Measurements from ENCODE around the gene EHMT1.
"Not testable (repeated sequence)": the region's sequence is repeated elsewhere in the genome, so short reads cannot be mapped to it uniquely, and the experiment has no call there.

The EHMT1 gene

GRCh38 chr9:137878146-137878941 is 259.5 kb downstream of the EHMT1 start:
- peak; percentile 72 for DNase-seq

DNA sequence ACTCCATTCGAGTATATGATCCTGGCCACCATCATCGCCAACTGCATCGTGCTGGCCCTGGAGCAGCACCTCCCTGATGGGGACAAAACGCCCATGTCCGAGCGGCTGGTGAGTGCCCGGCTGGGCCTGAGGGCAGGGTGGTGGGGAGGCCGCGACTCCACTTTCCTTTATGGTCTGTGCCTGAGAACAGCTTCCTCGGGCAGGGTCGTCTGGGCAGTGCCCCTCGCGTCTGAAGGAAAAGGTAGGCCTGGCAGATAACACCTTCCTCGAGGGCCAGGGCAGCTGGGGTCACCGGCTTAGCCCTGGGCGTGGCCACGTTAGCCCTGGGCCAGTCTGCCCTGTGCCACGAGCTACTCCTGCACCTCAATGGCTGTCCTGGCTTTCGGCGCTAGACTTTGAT is 260.2 kb downstream of the EHMT1 start:
- no peak for DNase-seq

- no peak for DNase-seq
These were observed 260.9 kb downstream of the EHMT1 start for GRCh38 chr9:137879566-137880150.

DNA sequence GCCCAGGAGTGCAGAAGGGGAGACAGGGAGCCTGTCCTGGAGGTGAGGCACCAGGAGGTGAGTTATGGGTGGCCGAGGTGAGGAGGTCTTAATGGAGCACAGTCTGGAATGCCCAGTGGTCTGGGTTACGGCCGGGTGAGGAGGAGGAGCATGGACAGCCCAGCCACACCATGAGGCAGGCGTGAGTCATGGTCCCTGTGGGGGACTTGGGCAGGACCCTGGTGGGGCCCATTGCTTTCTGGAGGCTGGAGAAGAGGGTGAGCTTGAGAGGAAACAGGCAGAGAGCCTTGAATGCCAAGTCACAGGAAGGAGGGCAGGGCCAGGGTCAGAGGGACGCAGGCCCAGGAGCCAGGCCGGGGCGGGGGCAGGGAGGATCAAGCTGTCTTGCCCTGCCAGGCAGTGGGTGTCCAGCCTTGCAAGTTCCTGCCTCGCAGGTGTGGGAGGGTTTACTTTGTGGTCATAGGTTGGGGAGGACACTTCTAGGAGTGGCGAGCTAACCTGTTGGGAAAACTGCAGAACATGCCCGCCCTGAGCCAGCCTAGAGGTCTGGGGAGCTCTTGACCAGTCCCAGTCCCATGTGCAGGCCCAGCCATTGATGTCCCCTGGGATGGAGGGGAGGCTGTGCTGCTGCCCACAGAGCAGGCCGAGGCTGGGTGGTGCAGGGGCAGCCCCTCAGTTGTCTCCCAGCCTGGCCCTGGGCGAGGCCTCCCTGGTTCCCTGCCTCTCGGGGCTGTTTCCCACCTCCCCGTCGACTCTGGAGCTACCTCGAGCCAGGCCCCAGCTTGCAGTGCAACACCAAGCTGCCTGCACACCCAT is 261.6 kb downstream of the EHMT1 start:
- DNase-seq: no peak

GRCh38 chr9:137880976-137881530 is 262.2 kb downstream of the EHMT1 start:
- no peak for DNase-seq

- no peak for DNase-seq
These were observed 263.0 kb downstream of the EHMT1 start for GRCh38 chr9:137881591-137882505.

DNA sequence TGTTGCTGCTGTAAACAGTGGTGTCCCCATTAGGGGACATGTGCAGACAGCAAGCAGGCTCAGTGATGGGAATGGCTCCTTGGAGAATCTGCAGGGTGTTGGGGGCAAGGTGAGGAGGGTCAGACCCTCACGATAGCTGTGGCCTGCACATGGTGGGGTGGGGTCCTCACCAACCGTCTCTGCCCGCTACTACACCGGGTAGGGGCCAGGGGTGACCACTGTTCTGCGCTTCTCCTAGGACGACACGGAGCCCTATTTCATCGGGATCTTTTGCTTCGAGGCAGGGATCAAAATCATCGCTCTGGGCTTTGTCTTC is 263.7 kb downstream of the EHMT1 start:
- no peak for DNase-seq

DNA sequence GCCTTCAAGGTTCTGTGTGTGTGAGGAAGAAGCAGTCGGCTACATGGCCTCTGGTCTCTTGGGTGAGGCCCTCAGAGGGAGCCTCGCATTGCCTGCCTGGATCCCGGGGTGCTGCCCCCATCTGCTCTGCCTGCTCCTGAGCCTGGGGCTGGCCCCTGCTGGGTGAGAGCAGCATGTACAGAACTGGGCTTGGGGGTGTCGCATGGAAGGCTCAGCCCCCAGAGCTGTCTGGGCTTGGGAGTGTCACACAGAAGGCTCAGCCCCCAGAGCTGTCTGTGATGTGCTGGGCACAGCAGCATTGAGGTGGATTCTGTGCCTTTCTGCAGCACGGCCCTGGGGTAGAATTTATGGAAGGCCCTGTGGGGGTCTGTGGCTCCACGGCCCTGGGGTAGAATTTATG is 265.2 kb downstream of the EHMT1 start:
- DNase-seq: not testable (repeated sequence)

DNA sequence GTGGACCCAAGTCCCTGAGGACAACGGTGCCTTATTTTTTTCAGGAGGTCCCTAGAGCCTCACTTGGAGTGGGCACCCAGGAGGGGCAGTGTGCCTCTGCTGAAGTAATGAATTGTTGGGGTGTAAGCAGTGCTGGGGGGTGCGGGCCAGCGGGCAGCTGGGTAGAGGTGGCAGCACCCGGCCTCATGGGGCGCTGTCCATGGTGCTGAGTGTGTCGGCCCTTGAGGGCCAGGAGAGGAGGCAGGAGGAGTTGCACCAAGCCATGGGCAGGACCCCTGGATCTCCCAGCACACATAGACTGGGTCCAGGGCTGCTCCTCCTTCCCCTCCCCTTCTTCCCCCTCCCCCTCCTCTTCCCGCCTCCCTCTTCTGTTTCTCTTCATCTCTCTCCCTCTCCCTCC is 265.7 kb downstream of the EHMT1 start:
- DNase-seq: not testable (repeated sequence)

GRCh38 chr9:137885121-137885520 is 266.3 kb downstream of the EHMT1 start:
- not testable (repeated sequence) for DNase-seq
